GM21447 (cell line): Measurements from ENCODE around the gene HMGN5.

Source experiments
- ATAC-seq: cut with Tn5 transposase; IDR thresholded peaks from one replicate; pipeline ENCODE4 v1.9.1; 2021; ENCODE audit not compliant: unreplicated experiment

Gene HMGN5

DNA sequence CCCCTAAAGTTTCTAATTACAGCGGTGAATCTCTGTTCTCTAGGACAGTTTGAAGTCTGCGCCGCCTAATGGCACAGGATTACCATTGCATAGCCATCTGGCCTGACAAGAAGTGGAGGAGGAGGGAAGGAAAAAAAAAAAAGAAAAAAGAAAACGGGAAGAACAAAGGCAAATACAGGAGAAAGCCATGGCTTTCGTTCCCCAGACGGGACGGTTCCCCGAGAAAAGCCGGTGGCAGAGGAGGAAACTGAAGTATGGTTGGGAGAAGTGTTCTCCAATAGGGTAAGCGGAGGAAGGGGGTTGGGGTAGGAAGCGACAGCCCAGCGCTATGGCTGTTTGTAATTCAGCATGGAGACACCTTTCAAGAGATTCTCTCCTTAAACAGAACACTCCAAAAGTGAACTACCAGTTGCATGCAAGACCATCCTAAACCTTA lies 80.8 kb downstream of the HMGN5 start:
- peak; percentile 53 for ATAC-seq

GRCh38 chrX:81120258-81120935 lies 81.3 kb downstream of the HMGN5 start:
- ATAC-seq: peak; percentile 23

DNA sequence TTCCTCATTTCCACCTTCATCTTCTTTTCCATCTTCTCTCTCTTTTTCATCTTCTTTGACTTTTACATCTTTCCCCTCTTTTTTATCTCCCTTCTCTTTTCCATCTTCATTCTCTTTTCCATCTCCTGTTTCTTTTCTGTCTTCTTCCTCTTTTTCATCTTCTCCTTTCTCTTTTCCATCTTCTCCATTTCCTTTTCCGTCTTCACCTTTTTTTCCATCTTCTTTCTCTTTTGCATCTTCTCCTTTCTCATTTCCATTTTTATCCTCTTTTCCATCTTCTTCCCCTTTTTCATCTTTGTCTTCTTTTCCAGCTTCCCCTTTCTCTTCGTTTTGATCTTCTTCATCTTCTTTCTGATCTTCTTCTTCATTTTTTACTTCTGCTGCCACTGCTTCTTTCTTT lies 87.0 kb downstream of the HMGN5 start:
- ATAC-seq: no peak

- no peak for ATAC-seq
Observed at GRCh38 chrX:81110286-81110685, 91.4 kb downstream of the HMGN5 start.

- no peak for ATAC-seq
Observed at GRCh38 chrX:81082649-81083048, 119.1 kb downstream of the HMGN5 start.
